ENCODE results near the gene GSTT4. TPM values are rescaled to one million over a fixed set of nuclear protein-coding genes. Genes with fewer than 3 reads are reported as not detected.
"Not testable (repeated sequence)": the region's sequence is repeated elsewhere in the genome, so short reads cannot be mapped to it uniquely, and the experiment has no call there.

Gene GSTT4
- polyA plus RNA-seq, 3 donors: not detected

- no peak overlapping the region for H3K27ac ChIP-seq (ENCODE audit: low read depth, low read length)
- WGBS, 3 donors: 65 to 88% (median 88%) methylated on average over 9 to 10 of the region's 10 CpGs
Observed at GRCh38 chr22:24002272-24002671, 3.0 kb downstream of the GSTT4 start.

GRCh38 chr22:24001314-24001713 lies 3.9 kb downstream of the GSTT4 start:
- 79 to 85% (median 84%) methylated on average over 6 to 9 of the region's 9 CpGs for WGBS, 3 donors
- no peak overlapping the region for H3K27ac ChIP-seq (ENCODE audit: low read depth, low read length)

GRCh38 chr22:23999779-24000178 lies 5.5 kb downstream of the GSTT4 start:
- not testable (repeated sequence) for H3K27ac ChIP-seq (ENCODE audit: low read depth, low read length)
- 76 to 92% (median 80%) methylated on average over 7 of the region's 7 CpGs for WGBS, 3 donors

- no peak overlapping the region for H3K27ac ChIP-seq (ENCODE audit: low read depth, low read length)
- 61 to 86% (median 85%) methylated on average over 3 of the region's 3 CpGs for WGBS, 3 donors
Observed at GRCh38 chr22:23997092-23997491, 8.2 kb downstream of the GSTT4 start.

- H3K27ac ChIP-seq (ENCODE audit: low read depth, low read length): not testable (repeated sequence)
- WGBS, 3 donors: 50 to 64% (median 56%) methylated on average over 4 of the region's 4 CpGs
Observed at GRCh38 chr22:23993581-23994177, 11.6 kb downstream of the GSTT4 start.

GRCh38 chr22:23993080-23993479 lies 12.2 kb downstream of the GSTT4 start:
- WGBS, 3 donors: 71 to 79% (median 76%) methylated on average over 2 of the region's 2 CpGs
- not testable (repeated sequence) for H3K27ac ChIP-seq (ENCODE audit: low read depth, low read length)

GRCh38 chr22:23989583-23990244 lies 15.5 kb downstream of the GSTT4 start:
- not testable (repeated sequence) for H3K27ac ChIP-seq (ENCODE audit: low read depth, low read length)
- WGBS, 3 donors: 65 to 95% (median 82%) methylated on average over 1 to 2 of the region's 3 CpGs

GRCh38 chr22:23986538-23987178 lies 18.6 kb downstream of the GSTT4 start:
- WGBS, 3 donors: 75 to 84% methylated on average over 4 of the region's 4 CpGs; no CpG with 5 or more reads in 1 of the 3 donors

GRCh38 chr22:23986089-23986488 lies 19.2 kb downstream of the GSTT4 start:
- WGBS, 3 donors: 83 to 84% methylated on average over 8 of the region's 8 CpGs; no CpG with 5 or more reads in 1 of the 3 donors
- H3K27ac ChIP-seq (ENCODE audit: low read depth, low read length): not testable (repeated sequence)

More at GRCh38 chr22:23986538-23987178, 18.6 kb downstream of the GSTT4 start:
- not testable (repeated sequence) for H3K27ac ChIP-seq (ENCODE audit: low read depth, low read length)

GRCh38 chr22:23984430-23984829 lies 20.8 kb downstream of the GSTT4 start:
- WGBS, 3 donors: 41 to 42% methylated on average over 6 of the region's 6 CpGs; no CpG with 5 or more reads in 1 of the 3 donors
- H3K27ac ChIP-seq (ENCODE audit: low read depth, low read length): no peak overlapping the region

GRCh38 chr22:23980567-23980966 lies 24.7 kb downstream of the GSTT4 start:
- H3K27ac ChIP-seq (ENCODE audit: low read depth, low read length): not testable (repeated sequence)
- WGBS, 3 donors: 32 to 53% (median 48%) methylated on average over 4 to 5 of the region's 7 CpGs

GRCh38 chr22:23979557-23980240 lies 25.6 kb downstream of the GSTT4 start, which contains the start of gene GSTT2:
GSTT2 (plus strand) TSS chr22:23980134.
- not testable (repeated sequence) for H3K27ac ChIP-seq (ENCODE audit: low read depth, low read length)
- no CpG with 5 or more reads among the region's 41 CpGs for WGBS, 3 donors

- WGBS, 3 donors: 79 to 91% (median 89%) methylated on average over 4 to 7 of the region's 12 CpGs
- not testable (repeated sequence) for H3K27ac ChIP-seq (ENCODE audit: low read depth, low read length)
Observed at GRCh38 chr22:23977304-23977703, 27.9 kb downstream of the GSTT4 start.

GRCh38 chr22:23974836-23975352 lies 30.4 kb downstream of the GSTT4 start:
- not testable (repeated sequence) for H3K27ac ChIP-seq (ENCODE audit: low read depth, low read length)
- WGBS, 3 donors: 21 to 31% (median 22%) methylated on average over 6 to 8 of the region's 27 CpGs

GRCh38 chr22:23974345-23974744 lies 30.9 kb downstream of the GSTT4 start, which contains the start of gene DDT:
DDT (minus strand) TSS chr22:23974441; CDS start chr22:23974414, 27 bp downstream.
- WGBS, 3 donors: no CpG with 5 or more reads among the region's 29 CpGs
- H3K27ac ChIP-seq (ENCODE audit: low read depth, low read length): not testable (repeated sequence)

- 78 to 92% (median 86%) methylated on average over 3 of the region's 3 CpGs for WGBS, 3 donors
- H3K27ac ChIP-seq (ENCODE audit: low read depth, low read length): not testable (repeated sequence)
Observed at GRCh38 chr22:23971927-23972326, 33.3 kb downstream of the GSTT4 start.

- H3K27ac ChIP-seq (ENCODE audit: low read depth, low read length): no peak overlapping the region
- 40 to 70% (median 66%) methylated on average over 6 of the region's 6 CpGs for WGBS, 3 donors
Observed at GRCh38 chr22:23970816-23971486, 34.3 kb downstream of the GSTT4 start.

- WGBS, 3 donors: 59 to 86% (median 69%) methylated on average over 5 of the region's 5 CpGs
- H3K27ac ChIP-seq (ENCODE audit: low read depth, low read length): no peak overlapping the region
Observed at GRCh38 chr22:23970201-23970641, 35.0 kb downstream of the GSTT4 start.
